ENCODE data around the gene MASP2. TPM values are rescaled to one million over a fixed set of nuclear protein-coding genes. Genes with fewer than 3 reads are reported as not detected.
"Not testable (repeated sequence)": the region's sequence is repeated elsewhere in the genome, so short reads cannot be mapped to it uniquely, and the experiment has no call there.

The MASP2 gene
- polyA plus RNA-seq, 1 of the 3 experiments (the other 2 are of a cell fraction) = not detected

DNA sequence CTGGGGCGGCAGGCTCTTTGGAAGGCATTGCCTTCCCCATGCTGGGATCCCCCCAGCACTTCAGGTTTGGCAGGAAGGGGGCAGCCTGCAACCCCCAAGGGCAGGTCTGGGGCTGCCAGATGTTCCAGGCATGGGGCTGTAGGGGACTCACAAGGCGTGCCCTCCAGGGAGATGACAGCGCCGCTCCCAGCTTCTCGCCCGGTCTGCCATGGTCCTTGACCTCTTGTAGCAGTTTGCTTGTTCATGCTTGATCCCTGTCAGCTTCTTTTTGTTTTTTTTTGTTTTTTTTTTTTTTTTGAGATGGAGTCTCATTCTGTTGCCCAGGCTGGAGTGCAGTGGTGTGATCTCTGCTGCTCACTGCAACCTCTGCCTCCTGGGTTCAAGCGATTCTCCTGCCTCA is 56.2 kb downstream of the MASP2 start:
- no peaks in the 10 kb centered on the region; a peak in 1 of 4 replicates for H3K4me1 ChIP-seq (ENCODE audit: control insufficient read depth in 1 of 2, insufficient read depth in 2 of 2, low read depth in 1 of 2, low read length in 1 of 2)
- H3K79me2 ChIP-seq (ENCODE audit: insufficient read depth) = no peaks in the 10 kb centered on the region
- no peak overlapping the region for H3K9ac ChIP-seq
- H3K27ac ChIP-seq (ENCODE audit: low read depth in 2 of 2, low read length in 1 of 2) = no peak overlapping the region
- no peaks in the 10 kb centered on the region for H3K9me2 ChIP-seq
- no peaks in the 10 kb centered on the region for H3K27me3 ChIP-seq (ENCODE audit: insufficient read depth)
- TF ChIP-seq EZH2phosphoT487 (IDR thresholded peaks at IDR 0.05; ENCODE audit: borderline replicate concordance, low read depth) (no peak), JUND (IDR thresholded peaks at IDR 0.05) (no peak), CHD2 (IDR thresholded peaks at IDR 0.05; ENCODE audit: low read length, partially characterized antibody) (no peak), CTCF (IDR thresholded peaks at IDR 0.05) (no peak), SMC3 (IDR thresholded peaks at IDR 0.05; ENCODE audit: low read depth, low read length) (no peak), TEAD4 (IDR thresholded peaks at IDR 0.05; ENCODE audit: borderline replicate concordance, insufficient read depth) (no peak), RAD21 (IDR thresholded peaks at IDR 0.05; ENCODE audit: low read length) (no peak), SIN3A (IDR thresholded peaks at IDR 0.05; ENCODE audit: borderline replicate concordance, low read depth, low read length) (no peak)
- H3F3A ChIP-seq (replicated peaks; ENCODE audit: insufficient read depth) = no peaks in the 10 kb centered on the region
- ChIA-PET CTCF (interaction anchor here (0.5 kb wide), 1 partner anchor 574 kb away, joined by 3 read pairs; no protein-coding TSS in a partner anchor), POLR2A (no interaction called here)
- H3K36me3 ChIP-seq (replicated peaks in 1 of 2; ENCODE audit: control insufficient read depth in 1 of 2, insufficient read depth in 2 of 2, low read length in 1 of 2) = no peaks in the 10 kb centered on the region
- H3K9me3 ChIP-seq = no peaks in the 10 kb centered on the region
- DNase-seq = no peak
- H3K4me3 ChIP-seq (ENCODE audit: low read depth in 2 of 2, low read length in 1 of 2) = no peak overlapping the region
- no peak overlapping the region for H3K4me2 ChIP-seq
- no peaks in the 10 kb centered on the region for H4K20me1 ChIP-seq (ENCODE audit: insufficient read depth)
- WGBS (ENCODE audit: low lambda C conversion rate) = 95% methylated on average over 7 of the region's 7 CpGs
- H2AFZ ChIP-seq (ENCODE audit: low read depth) = no peak overlapping the region

DNA sequence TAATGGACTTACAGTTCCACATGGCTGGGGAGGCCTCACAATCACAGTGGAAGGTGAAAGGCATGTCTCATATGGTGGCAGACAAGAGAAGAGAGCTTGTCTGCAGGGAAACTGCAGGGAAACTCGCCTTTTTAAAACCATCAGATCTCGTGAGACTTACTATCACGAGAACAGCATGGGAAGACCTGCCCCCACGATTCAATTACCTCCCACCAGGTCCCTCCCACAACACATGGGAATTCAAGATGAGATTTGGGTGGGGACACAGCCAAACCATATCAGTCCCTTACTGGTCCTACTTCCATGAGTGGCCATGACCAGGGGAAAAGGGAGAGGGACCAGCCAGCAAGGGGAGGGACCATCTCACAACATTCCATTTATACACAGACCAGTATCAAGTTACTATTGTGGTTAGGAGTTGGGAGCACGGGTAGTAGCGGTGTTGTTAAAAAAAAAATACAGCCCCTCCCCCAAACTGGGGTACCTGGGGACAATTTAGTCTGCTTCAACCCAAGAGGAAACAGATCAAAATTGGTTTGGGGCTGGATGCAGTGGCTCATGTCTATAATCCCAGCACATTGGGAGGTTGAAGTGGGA is 57.0 kb downstream of the MASP2 start:
- H2AFZ ChIP-seq (ENCODE audit: low read depth); H3K27ac ChIP-seq (ENCODE audit: low read depth in 2 of 2, low read length in 1 of 2); H3K4me2 ChIP-seq; H3K9me3 ChIP-seq; H3F3A ChIP-seq (replicated peaks; ENCODE audit: insufficient read depth); H4K20me1 ChIP-seq (ENCODE audit: insufficient read depth); H3K4me1 ChIP-seq (ENCODE audit: control insufficient read depth in 1 of 2, insufficient read depth in 2 of 2, low read depth in 1 of 2, low read length in 1 of 2); H3K79me2 ChIP-seq (ENCODE audit: insufficient read depth); H3K36me3 ChIP-seq (replicated peaks in 1 of 2; ENCODE audit: control insufficient read depth in 1 of 2, insufficient read depth in 2 of 2, low read length in 1 of 2); POLR2A ChIA-PET; H3K27me3 ChIP-seq (ENCODE audit: insufficient read depth); H3K4me3 ChIP-seq (ENCODE audit: low read depth in 2 of 2, low read length in 1 of 2); H3K9ac ChIP-seq; DNase-seq; H3K9me2 ChIP-seq: not testable (repeated sequence)
- 61% methylated on average over 6 of the region's 6 CpGs for WGBS (ENCODE audit: low lambda C conversion rate)
- CTCF ChIA-PET = interaction anchor here (1.5 kb wide), 1 partner anchor 10 kb away, joined by 4 read pairs; no protein-coding TSS in a partner anchor

DNA sequence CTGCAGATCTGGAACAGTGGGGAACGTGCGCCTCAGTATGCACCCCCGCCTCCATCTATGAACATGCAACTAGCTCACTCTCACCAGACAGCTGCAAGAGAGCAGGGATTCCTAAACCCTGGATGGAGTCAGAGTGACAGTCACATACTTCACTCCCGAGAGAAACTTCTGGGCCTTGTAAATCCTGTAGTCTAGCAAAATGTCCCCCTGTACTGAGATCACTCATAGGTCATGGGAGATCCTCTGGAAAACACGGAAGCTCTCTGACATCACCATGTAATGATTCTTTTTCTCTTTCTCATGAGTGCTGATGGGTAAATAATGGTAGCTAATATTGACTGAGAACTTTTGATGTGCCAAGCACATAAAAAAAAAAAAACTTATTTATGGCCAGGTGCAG is 57.9 kb downstream of the MASP2 start:
- H3K79me2 ChIP-seq (ENCODE audit: insufficient read depth) = no peaks in the 10 kb centered on the region
- H3K27me3 ChIP-seq (ENCODE audit: insufficient read depth) = no peaks in the 10 kb centered on the region
- POLR2A ChIA-PET = no interaction called here
- no peaks in the 10 kb centered on the region for H3K36me3 ChIP-seq (replicated peaks in 1 of 2; ENCODE audit: control insufficient read depth in 1 of 2, insufficient read depth in 2 of 2, low read length in 1 of 2)
- H3K9me3 ChIP-seq = no peaks in the 10 kb centered on the region
- no peak overlapping the region for H3K4me3 ChIP-seq (ENCODE audit: low read depth in 2 of 2, low read length in 1 of 2)
- H3K4me2 ChIP-seq = no peak overlapping the region
- no peaks in the 10 kb centered on the region for H3K4me1 ChIP-seq (ENCODE audit: control insufficient read depth in 1 of 2, insufficient read depth in 2 of 2, low read depth in 1 of 2, low read length in 1 of 2)
- no peak for DNase-seq
- H3K9me2 ChIP-seq = no peaks in the 10 kb centered on the region
- H4K20me1 ChIP-seq (ENCODE audit: insufficient read depth) = no peaks in the 10 kb centered on the region
- CTCF ChIA-PET = interaction anchor here (1.5 to 1.6 kb wide), 2 partner anchors 10 to 49 kb away, joined by 4 to 5 read pairs; no protein-coding TSS in a partner anchor
- H3K9ac ChIP-seq = no peak overlapping the region
- H2AFZ ChIP-seq (ENCODE audit: low read depth) = no peak overlapping the region
- 67% methylated on average over 3 of the region's 5 CpGs for WGBS (ENCODE audit: low lambda C conversion rate)
- no peaks in the 10 kb centered on the region for H3F3A ChIP-seq (replicated peaks; ENCODE audit: insufficient read depth)
- H3K27ac ChIP-seq (ENCODE audit: low read depth in 2 of 2, low read length in 1 of 2) = no peak overlapping the region
- no peak for TF ChIP-seq REST (IDR thresholded peaks at IDR 0.05; ENCODE audit: low read depth, low read length)
- TF ChIP-seq GABPA (IDR thresholded peaks at IDR 0.05; ENCODE audit: low read depth) = no peak
- TF ChIP-seq USF1 (IDR thresholded peaks at IDR 0.05; ENCODE audit: borderline replicate concordance, low read depth) = no peak
- TF ChIP-seq RXRA (IDR thresholded peaks at IDR 0.05; ENCODE audit: borderline replicate concordance, low read depth) = no peak
- no peak for TF ChIP-seq EP300 (IDR thresholded peaks at IDR 0.05; ENCODE audit: borderline replicate concordance in 1 of 2, low read depth in 1 of 2, low read length in 1 of 2)
- no peak for TF ChIP-seq NRF1 (IDR thresholded peaks at IDR 0.05; ENCODE audit: low read depth, low read length)

Measured in SK-N-SH (cell line).